ENCODE data around the gene VN1R5.

The VN1R5 gene

GRCh38 chr1:247277191-247277590, 21.3 kb downstream of the VN1R5 start:
- TF ChIP-seq, protein P1, sequence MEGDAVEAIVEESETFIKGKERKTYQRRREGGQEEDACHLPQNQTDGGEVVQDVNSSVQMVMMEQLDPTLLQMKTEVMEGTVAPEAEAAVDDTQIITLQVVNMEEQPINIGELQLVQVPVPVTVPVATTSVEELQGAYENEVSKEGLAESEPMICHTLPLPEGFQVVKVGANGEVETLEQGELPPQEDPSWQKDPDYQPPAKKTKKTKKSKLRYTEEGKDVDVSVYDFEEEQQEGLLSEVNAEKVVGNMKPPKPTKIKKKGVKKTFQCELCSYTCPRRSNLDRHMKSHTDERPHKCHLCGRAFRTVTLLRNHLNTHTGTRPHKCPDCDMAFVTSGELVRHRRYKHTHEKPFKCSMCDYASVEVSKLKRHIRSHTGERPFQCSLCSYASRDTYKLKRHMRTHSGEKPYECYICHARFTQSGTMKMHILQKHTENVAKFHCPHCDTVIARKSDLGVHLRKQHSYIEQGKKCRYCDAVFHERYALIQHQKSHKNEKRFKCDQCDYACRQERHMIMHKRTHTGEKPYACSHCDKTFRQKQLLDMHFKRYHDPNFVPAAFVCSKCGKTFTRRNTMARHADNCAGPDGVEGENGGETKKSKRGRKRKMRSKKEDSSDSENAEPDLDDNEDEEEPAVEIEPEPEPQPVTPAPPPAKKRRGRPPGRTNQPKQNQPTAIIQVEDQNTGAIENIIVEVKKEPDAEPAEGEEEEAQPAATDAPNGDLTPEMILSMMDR (IDR thresholded peaks at IDR 0.05; ENCODE audit: insufficient read depth, low read length, poor library complexity, severe bottlenecking): no peak
- no peak for TF ChIP-seq EZH2phosphoT487 (conservative IDR thresholded peaks at IDR 0.05; ENCODE audit: low read length)
- no peak overlapping the region for H3K4me2 ChIP-seq (ENCODE audit: low read depth, low read length, poor library complexity, severe bottlenecking)
- no peaks in the 10 kb centered on the region for H3K27me3 ChIP-seq (ENCODE audit: low read length)
- H3K9me2 ChIP-seq (replicated peaks; ENCODE audit: insufficient read depth, low read length): no peaks in the 10 kb centered on the region
- no peaks in the 10 kb centered on the region for H3K36me3 ChIP-seq (ENCODE audit: low read length)
- H3K9me3 ChIP-seq (ENCODE audit: insufficient read depth, low read length): no peaks in the 10 kb centered on the region
- no peak overlapping the region for H2AFZ ChIP-seq (ENCODE audit: low read depth, low read length, severe bottlenecking)
- no peaks in the 10 kb centered on the region for H3F3A ChIP-seq (ENCODE audit: insufficient read depth)
- no peak overlapping the region for H3K4me3 ChIP-seq (ENCODE audit: insufficient read depth, low read length, poor library complexity, severe bottlenecking)
- H3K9ac ChIP-seq (ENCODE audit: low read length): no peak overlapping the region
- no peaks in the 10 kb centered on the region for H4K20me1 ChIP-seq (ENCODE audit: low read depth, low read length)
- no peak overlapping the region for H3K27ac ChIP-seq (ENCODE audit: low read depth, low read length)
- H3K79me2 ChIP-seq (ENCODE audit: insufficient read depth, low read length): no peaks in the 10 kb centered on the region

GRCh38 chr1:247281001-247281574, 25.2 kb downstream of the VN1R5 start:
- no peak overlapping the region for H3K27ac ChIP-seq (ENCODE audit: low read depth, low read length)
- H3K4me2 ChIP-seq (ENCODE audit: low read depth, low read length, poor library complexity, severe bottlenecking): no peak overlapping the region

GRCh38 chr1:247286134-247286670, 30.3 kb downstream of the VN1R5 start:
- no peak overlapping the region for H3K27ac ChIP-seq (ENCODE audit: low read depth, low read length)
- H3K9ac ChIP-seq (ENCODE audit: low read length): no peak overlapping the region
- H3K79me2 ChIP-seq (ENCODE audit: insufficient read depth, low read length): no peaks in the 10 kb centered on the region
- no peaks in the 10 kb centered on the region for H4K20me1 ChIP-seq (ENCODE audit: low read depth, low read length)
- H3K9me3 ChIP-seq (ENCODE audit: insufficient read depth, low read length): no peaks in the 10 kb centered on the region
- no peak for TF ChIP-seq EZH2phosphoT487 (conservative IDR thresholded peaks at IDR 0.05; ENCODE audit: low read length)
- TF ChIP-seq, protein P1 (IDR thresholded peaks at IDR 0.05; ENCODE audit: insufficient read depth, low read length, poor library complexity, severe bottlenecking): no peak
- no peaks in the 10 kb centered on the region for H3K9me2 ChIP-seq (replicated peaks; ENCODE audit: insufficient read depth, low read length)
- H3F3A ChIP-seq (ENCODE audit: insufficient read depth): no peaks in the 10 kb centered on the region
- H2AFZ ChIP-seq (ENCODE audit: low read depth, low read length, severe bottlenecking): no peak overlapping the region
- no peaks in the 10 kb centered on the region for H3K36me3 ChIP-seq (ENCODE audit: low read length)
- no peak overlapping the region for H3K4me3 ChIP-seq (ENCODE audit: insufficient read depth, low read length, poor library complexity, severe bottlenecking)
- H3K27me3 ChIP-seq (ENCODE audit: low read length): no peaks in the 10 kb centered on the region
- no peak overlapping the region for H3K4me2 ChIP-seq (ENCODE audit: low read depth, low read length, poor library complexity, severe bottlenecking)

More at GRCh38 chr1:247281001-247281574, 25.2 kb downstream of the VN1R5 start:
- TF ChIP-seq, protein P1 (IDR thresholded peaks at IDR 0.05; ENCODE audit: insufficient read depth, low read length, poor library complexity, severe bottlenecking): no peak
- no peak for TF ChIP-seq EZH2phosphoT487 (conservative IDR thresholded peaks at IDR 0.05; ENCODE audit: low read length)
- Histone ChIP-seq H3K9ac (ENCODE audit: low read length) (no peak overlapping the region), H3K9me3 (ENCODE audit: insufficient read depth, low read length) (no peaks in the 10 kb centered on the region), H3K36me3 (ENCODE audit: low read length) (no peaks in the 10 kb centered on the region), H3K9me2 (replicated peaks; ENCODE audit: insufficient read depth, low read length) (no peaks in the 10 kb centered on the region), H4K20me1 (ENCODE audit: low read depth, low read length) (no peaks in the 10 kb centered on the region), H3K4me3 (ENCODE audit: insufficient read depth, low read length, poor library complexity, severe bottlenecking) (no peak overlapping the region), H2AFZ (ENCODE audit: low read depth, low read length, severe bottlenecking) (no peak overlapping the region), H3K79me2 (ENCODE audit: insufficient read depth, low read length) (no peaks in the 10 kb centered on the region), H3F3A (ENCODE audit: insufficient read depth) (no peaks in the 10 kb centered on the region), H3K27me3 (ENCODE audit: low read length) (no peaks in the 10 kb centered on the region)
